ENCODE results near the gene PIGP. TPM values are rescaled to one million over a fixed set of nuclear protein-coding genes. Genes with fewer than 3 reads are reported as not detected.

PIGP gene
- polyA plus RNA-seq, 3 donors: 8.8 to 17.6 (median 10.6) TPM

- H3K4me1 ChIP-seq (ENCODE audit: control insufficient read depth in 1 of 2, insufficient read depth in 2 of 2, low read length in 2 of 2): peaks cover 21 to 48% of the 10 kb centered on the region in 2 donors
- H3K27me3 ChIP-seq (ENCODE audit: control insufficient read depth in 2 of 2, insufficient read depth in 2 of 2, low read length in 2 of 2): no peaks in the 10 kb centered on the region
- TF ChIP-seq CTCF (IDR thresholded peaks at IDR 0.05): no peak
- WGBS (ENCODE audit: insufficient coverage): 100% methylated on average over 2 of the region's 4 CpGs
- no peak overlapping the region for H3K4me3 ChIP-seq (replicated peaks in 1 of 3; ENCODE audit: low read depth in 2 of 3, low read length in 3 of 3)
- no peak for DNase-seq
- Mint-ChIP-seq H3K27me3 (ENCODE audit: low read depth in 3 of 3) (peaks cover 0 to 4% (median 0%) of the 10 kb centered on the region in 3 donors), H3K27ac (no peak overlapping the region), H3K4me1 (peaks cover 46% of the 10 kb centered on the region), H3K4me3 (no peak overlapping the region), H3K36me3 (no peaks in the 10 kb centered on the region), H3K9me3 (no peaks in the 10 kb centered on the region)
- no peaks in the 10 kb centered on the region for H3K36me3 ChIP-seq (replicated peaks in 1 of 2; ENCODE audit: control insufficient read depth in 1 of 2, insufficient read depth in 2 of 2, low read length in 2 of 2)
- H3K27ac ChIP-seq (ENCODE audit: low read depth in 1 of 2, low read length in 2 of 2): no peak overlapping the region
- no peak overlapping the region for H2AFZ ChIP-seq (ENCODE audit: insufficient read depth, low read depth, low read length, poor library complexity, severe bottlenecking)
- peaks cover 21% of the 10 kb centered on the region for H4K20me1 ChIP-seq (ENCODE audit: insufficient read depth, low read length)
- H3K9ac ChIP-seq (ENCODE audit: insufficient read depth, low read length, poor library complexity, severe bottlenecking): no peak overlapping the region
- intact Hi-C loops (cut with micrococcal nuclease): loop anchor here in 1 of 2 donors (10.0 kb wide), 1 partner anchor 289 kb away; the partner anchor contains the start of gene DYRK1A
- H3K9me3 ChIP-seq (replicated peaks in 1 of 2; ENCODE audit: control insufficient read depth in 1 of 2, insufficient read depth in 1 of 2, low read length in 2 of 2): no peaks in the 10 kb centered on the region
- no peak overlapping the region for H3K4me2 ChIP-seq (replicated peaks; ENCODE audit: extremely low read depth, low read length, poor library complexity, severe bottlenecking)
- H3K79me2 ChIP-seq (ENCODE audit: insufficient read depth, low read length): peaks cover 71% of the 10 kb centered on the region
Observed at GRCh38 chr21:37076087-37076850, 3.4 kb upstream of the PIGP start.

GRCh38 chr21:37075214-37075770 is 2.4 kb upstream of the PIGP start:
- no CpG with 5 or more reads among the region's 4 CpGs for WGBS (ENCODE audit: insufficient coverage)

More at GRCh38 chr21:37075214-37075770, 2.4 kb upstream of the PIGP start:
- peaks cover 0 to 4% (median 0%) of the 10 kb centered on the region in 3 donors for H3K27me3 Mint-ChIP-seq (ENCODE audit: low read depth in 3 of 3)
- no peak overlapping the region for H2AFZ ChIP-seq (ENCODE audit: insufficient read depth, low read depth, low read length, poor library complexity, severe bottlenecking)
- no peak overlapping the region for H3K4me2 ChIP-seq (replicated peaks; ENCODE audit: extremely low read depth, low read length, poor library complexity, severe bottlenecking)
- H4K20me1 ChIP-seq (ENCODE audit: insufficient read depth, low read length): peaks cover 16% of the 10 kb centered on the region
- intact Hi-C loops (cut with micrococcal nuclease): loop anchor here in 1 of 2 donors (10.0 kb wide), 1 partner anchor 290 kb away; the partner anchor contains the start of gene DYRK1A
- H3K36me3 ChIP-seq (replicated peaks in 1 of 2; ENCODE audit: control insufficient read depth in 1 of 2, insufficient read depth in 2 of 2, low read length in 2 of 2): no peaks in the 10 kb centered on the region
- no peaks in the 10 kb centered on the region for H3K9me3 Mint-ChIP-seq
- no peak overlapping the region for H3K4me3 ChIP-seq (replicated peaks in 1 of 3; ENCODE audit: low read depth in 2 of 3, low read length in 3 of 3)
- TF ChIP-seq CTCF (IDR thresholded peaks at IDR 0.05): no peak
- H3K79me2 ChIP-seq (ENCODE audit: insufficient read depth, low read length): peaks cover 62% of the 10 kb centered on the region
- no peak overlapping the region for H3K9ac ChIP-seq (ENCODE audit: insufficient read depth, low read length, poor library complexity, severe bottlenecking)
- no peaks in the 10 kb centered on the region for H3K36me3 Mint-ChIP-seq
- no peak overlapping the region for H3K4me3 Mint-ChIP-seq
- no peak overlapping the region for H3K27ac ChIP-seq (ENCODE audit: low read depth in 1 of 2, low read length in 2 of 2)
- no peaks in the 10 kb centered on the region for H3K27me3 ChIP-seq (ENCODE audit: control insufficient read depth in 2 of 2, insufficient read depth in 2 of 2, low read length in 2 of 2)
- no peak overlapping the region for H3K27ac Mint-ChIP-seq
- peaks cover 45% of the 10 kb centered on the region for H3K4me1 Mint-ChIP-seq
- peaks cover 21 to 50% of the 10 kb centered on the region in 2 donors for H3K4me1 ChIP-seq (ENCODE audit: control insufficient read depth in 1 of 2, insufficient read depth in 2 of 2, low read length in 2 of 2)
- no peak for DNase-seq
- H3K9me3 ChIP-seq (replicated peaks in 1 of 2; ENCODE audit: control insufficient read depth in 1 of 2, insufficient read depth in 1 of 2, low read length in 2 of 2): no peaks in the 10 kb centered on the region
